Measurements from ENCODE around the gene COL4A4.

Gene COL4A4

GRCh38 chr2:227161947-227162346 lies 2.1 kb downstream of the COL4A4 start:
- Histone ChIP-seq H3K4me1 (ENCODE audit: control insufficient read depth, insufficient read depth, low read length, poor library complexity, severe bottlenecking) (peaks cover 3% of the 10 kb centered on the region), H3K27ac (ENCODE audit: low read depth, low read length, severe bottlenecking) (no peak overlapping the region), H3K36me3 (ENCODE audit: control insufficient read depth, insufficient read depth, low read length) (no peaks in the 10 kb centered on the region), H3K4me3 (ENCODE audit: extremely low read depth, insufficient read depth, low read length, poor library complexity, severe bottlenecking) (no peak overlapping the region), H3K9me3 (ENCODE audit: control insufficient read depth, low read length) (no peaks in the 10 kb centered on the region)

- H3K36me3 ChIP-seq (ENCODE audit: control insufficient read depth, insufficient read depth, low read length) = no peaks in the 10 kb centered on the region
- no peak overlapping the region for H3K27ac ChIP-seq (ENCODE audit: low read depth, low read length, severe bottlenecking)
- H3K9me3 ChIP-seq (ENCODE audit: control insufficient read depth, low read length) = no peaks in the 10 kb centered on the region
- WGBS, 2 experiments (ENCODE audit: insufficient coverage in 2 of 2) = 80% methylated on average over 1 of the region's 2 CpGs; no CpG with 5 or more reads in 1 of the 2 experiments
- no peak overlapping the region for H3K4me3 ChIP-seq (ENCODE audit: extremely low read depth, insufficient read depth, low read length, poor library complexity, severe bottlenecking)
- peaks cover 8% of the 10 kb centered on the region for H3K4me1 ChIP-seq (ENCODE audit: control insufficient read depth, insufficient read depth, low read length, poor library complexity, severe bottlenecking)
These were observed 3.8 kb downstream of the COL4A4 start for GRCh38 chr2:227160164-227160563.

DNA sequence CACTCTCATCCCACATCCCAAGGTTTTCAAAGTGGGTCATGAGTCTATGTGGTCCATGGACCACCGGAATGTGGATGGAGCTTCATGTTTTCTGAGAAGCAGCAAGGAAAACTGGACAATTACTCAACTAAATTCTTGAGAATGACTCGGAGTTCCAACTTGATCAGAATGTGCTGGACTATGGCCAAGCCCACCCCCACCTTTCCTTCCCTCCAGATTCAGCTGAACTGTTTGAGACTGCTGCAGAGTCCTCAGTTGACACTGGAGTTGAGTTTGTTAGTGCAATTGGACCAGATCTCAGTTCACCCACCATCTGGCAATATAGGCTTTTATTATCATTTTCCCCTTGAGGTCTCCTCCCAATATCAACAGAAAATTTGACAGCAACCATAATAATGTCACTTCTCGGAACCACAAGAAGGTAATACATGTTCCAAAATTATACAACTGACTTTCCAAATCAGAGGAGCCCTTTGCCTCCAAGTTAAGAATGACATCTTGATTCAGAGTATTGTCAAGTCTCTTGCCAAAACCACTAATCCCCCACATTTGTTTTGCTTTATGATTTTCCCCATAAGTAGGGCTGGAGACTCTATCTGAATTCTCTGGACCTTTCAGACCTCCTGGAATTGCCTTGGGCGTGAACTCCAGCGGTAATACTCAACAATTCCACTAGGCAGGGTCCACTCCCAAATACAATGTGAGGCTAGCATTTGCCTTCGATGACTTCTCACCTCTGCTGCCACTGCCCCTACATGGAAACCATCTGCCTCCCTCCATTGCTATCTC lies 8.8 kb downstream of the COL4A4 start:
- whole genome bisulfite sequencing, 2 experiments (ENCODE audit: insufficient coverage in 2 of 2) = 79 to 89% methylated on average over 5 of the region's 6 CpGs
- H3K4me3 ChIP-seq (ENCODE audit: extremely low read depth, insufficient read depth, low read length, poor library complexity, severe bottlenecking) = no peak overlapping the region
- H3K36me3 ChIP-seq (ENCODE audit: control insufficient read depth, insufficient read depth, low read length) = no peaks in the 10 kb centered on the region
- no peaks in the 10 kb centered on the region for H3K9me3 ChIP-seq (ENCODE audit: control insufficient read depth, low read length)
- no peak overlapping the region for H3K27ac ChIP-seq (ENCODE audit: low read depth, low read length, severe bottlenecking)
- peaks cover 6% of the 10 kb centered on the region for H3K4me1 ChIP-seq (ENCODE audit: control insufficient read depth, insufficient read depth, low read length, poor library complexity, severe bottlenecking)

GRCh38 chr2:227153758-227154486 lies 10.1 kb downstream of the COL4A4 start:
- Histone ChIP-seq H3K27ac (ENCODE audit: low read depth, low read length, severe bottlenecking) (no peak overlapping the region), H3K4me1 (ENCODE audit: control insufficient read depth, insufficient read depth, low read length, poor library complexity, severe bottlenecking) (peaks cover 6% of the 10 kb centered on the region), H3K9me3 (ENCODE audit: control insufficient read depth, low read length) (no peaks in the 10 kb centered on the region), H3K4me3 (ENCODE audit: extremely low read depth, insufficient read depth, low read length, poor library complexity, severe bottlenecking) (no peak overlapping the region), H3K36me3 (ENCODE audit: control insufficient read depth, insufficient read depth, low read length) (no peaks in the 10 kb centered on the region)
- 93 to 97% methylated on average over 3 of the region's 4 CpGs for WGBS, 2 experiments (ENCODE audit: insufficient coverage in 2 of 2)

DNA sequence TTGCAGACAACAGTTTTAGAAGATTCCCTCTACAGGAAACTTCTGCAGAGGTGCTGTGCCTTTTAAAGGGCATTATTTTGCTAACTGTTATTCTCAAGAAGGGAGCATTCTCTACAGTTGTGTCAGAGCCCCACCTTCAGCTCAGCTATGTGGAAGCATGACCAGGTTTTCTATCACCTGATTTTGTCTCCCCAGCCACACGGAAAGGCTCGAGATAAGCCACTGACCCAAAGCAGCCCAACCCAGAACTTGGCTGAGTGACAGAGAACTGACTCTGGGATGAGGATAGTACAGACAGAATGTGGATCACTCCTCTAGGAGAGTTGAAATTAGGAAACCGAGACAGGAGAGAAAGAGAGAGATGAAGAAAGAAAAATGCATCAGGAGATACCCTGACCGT lies 10.7 kb downstream of the COL4A4 start:
- Histone ChIP-seq H3K4me3 (ENCODE audit: extremely low read depth, insufficient read depth, low read length, poor library complexity, severe bottlenecking) (no peak overlapping the region), H3K4me1 (ENCODE audit: control insufficient read depth, insufficient read depth, low read length, poor library complexity, severe bottlenecking) (peaks cover 6% of the 10 kb centered on the region), H3K27ac (ENCODE audit: low read depth, low read length, severe bottlenecking) (no peak overlapping the region), H3K9me3 (ENCODE audit: control insufficient read depth, low read length) (no peaks in the 10 kb centered on the region), H3K36me3 (ENCODE audit: control insufficient read depth, insufficient read depth, low read length) (no peaks in the 10 kb centered on the region)
- WGBS, 2 experiments (ENCODE audit: insufficient coverage in 2 of 2) = 87 to 91% methylated on average over 2 to 4 of the region's 4 CpGs

GRCh38 chr2:227152093-227152766 lies 11.8 kb downstream of the COL4A4 start:
- WGBS, 2 experiments (ENCODE audit: insufficient coverage in 2 of 2) = 86 to 100% methylated on average over 2 of the region's 2 CpGs
- no peaks in the 10 kb centered on the region for H3K36me3 ChIP-seq (ENCODE audit: control insufficient read depth, insufficient read depth, low read length)
- H3K4me3 ChIP-seq (ENCODE audit: extremely low read depth, insufficient read depth, low read length, poor library complexity, severe bottlenecking) = no peak overlapping the region
- peaks cover 4% of the 10 kb centered on the region for H3K9me3 ChIP-seq (ENCODE audit: control insufficient read depth, low read length)
- no peak overlapping the region for H3K27ac ChIP-seq (ENCODE audit: low read depth, low read length, severe bottlenecking)
- peaks cover 6% of the 10 kb centered on the region for H3K4me1 ChIP-seq (ENCODE audit: control insufficient read depth, insufficient read depth, low read length, poor library complexity, severe bottlenecking)

DNA sequence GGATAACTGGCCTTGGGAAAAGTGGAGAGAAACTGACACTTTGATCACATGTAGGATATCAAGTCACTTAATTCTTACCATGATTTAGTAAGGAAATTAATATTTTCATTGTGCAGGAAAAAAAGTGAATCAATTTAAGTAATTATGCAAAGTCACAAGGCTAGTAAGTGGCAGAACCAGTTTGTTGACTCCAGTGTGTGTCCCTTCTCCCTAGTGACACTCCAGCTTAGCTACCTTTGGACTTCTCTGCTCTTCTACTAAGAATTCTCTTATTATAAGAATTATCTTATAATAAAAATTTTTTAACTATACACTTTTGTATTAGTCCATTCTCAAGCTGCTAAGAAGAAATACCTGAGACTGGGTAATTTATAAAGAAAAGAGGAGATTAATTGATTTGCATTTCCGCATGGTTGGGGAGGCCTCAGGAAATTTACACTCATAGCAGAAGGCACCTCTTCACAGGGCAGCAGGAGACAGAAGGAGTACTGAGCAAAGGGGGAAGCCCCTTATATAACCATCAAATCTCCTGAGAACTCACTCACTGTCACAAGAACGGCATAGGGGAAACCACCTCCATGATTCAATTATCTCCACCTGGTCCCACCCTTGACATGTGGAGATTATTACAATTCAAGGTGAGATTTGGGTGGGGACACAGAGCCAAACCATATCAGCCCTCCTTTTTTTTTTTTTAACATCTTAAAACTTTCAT lies 13.6 kb downstream of the COL4A4 start:
- Histone ChIP-seq H3K4me3 (ENCODE audit: extremely low read depth, insufficient read depth, low read length, poor library complexity, severe bottlenecking) (no peak overlapping the region), H3K9me3 (ENCODE audit: control insufficient read depth, low read length) (peaks cover 4% of the 10 kb centered on the region), H3K36me3 (ENCODE audit: control insufficient read depth, insufficient read depth, low read length) (no peaks in the 10 kb centered on the region), H3K27ac (ENCODE audit: low read depth, low read length, severe bottlenecking) (no peak overlapping the region), H3K4me1 (ENCODE audit: control insufficient read depth, insufficient read depth, low read length, poor library complexity, severe bottlenecking) (peaks cover 4% of the 10 kb centered on the region)
- WGBS, 2 experiments (ENCODE audit: insufficient coverage in 2 of 2) = no CpG with 5 or more reads among the region's 2 CpGs

GRCh38 chr2:227148106-227148505 lies 15.9 kb downstream of the COL4A4 start:
- H3K9me3 ChIP-seq (ENCODE audit: control insufficient read depth, low read length) = peaks cover 4% of the 10 kb centered on the region
- H3K4me1 ChIP-seq (ENCODE audit: control insufficient read depth, insufficient read depth, low read length, poor library complexity, severe bottlenecking) = no peaks in the 10 kb centered on the region
- no CpG with 5 or more reads among the region's 2 CpGs for WGBS, 2 experiments (ENCODE audit: insufficient coverage in 2 of 2)
- H3K36me3 ChIP-seq (ENCODE audit: control insufficient read depth, insufficient read depth, low read length) = no peaks in the 10 kb centered on the region
- no peak overlapping the region for H3K27ac ChIP-seq (ENCODE audit: low read depth, low read length, severe bottlenecking)
- H3K4me3 ChIP-seq (ENCODE audit: extremely low read depth, insufficient read depth, low read length, poor library complexity, severe bottlenecking) = no peak overlapping the region

GRCh38 chr2:227147023-227147422 lies 17.0 kb downstream of the COL4A4 start:
- H3K4me3 ChIP-seq (ENCODE audit: extremely low read depth, insufficient read depth, low read length, poor library complexity, severe bottlenecking) = no peak overlapping the region
- H3K27ac ChIP-seq (ENCODE audit: low read depth, low read length, severe bottlenecking) = no peak overlapping the region
- WGBS, 2 experiments (ENCODE audit: insufficient coverage in 2 of 2) = 80 to 96% methylated on average over 1 to 2 of the region's 3 CpGs

GRCh38 chr2:227146456-227146855 lies 17.5 kb downstream of the COL4A4 start:
- 95 to 99% methylated on average over 4 of the region's 6 CpGs for WGBS, 2 experiments (ENCODE audit: insufficient coverage in 2 of 2)
- no peak overlapping the region for H3K4me3 ChIP-seq (ENCODE audit: extremely low read depth, insufficient read depth, low read length, poor library complexity, severe bottlenecking)
- no peaks in the 10 kb centered on the region for H3K36me3 ChIP-seq (ENCODE audit: control insufficient read depth, insufficient read depth, low read length)

More at GRCh38 chr2:227147023-227147422, 17.0 kb downstream of the COL4A4 start:
- Histone ChIP-seq H3K36me3 (ENCODE audit: control insufficient read depth, insufficient read depth, low read length) (no peaks in the 10 kb centered on the region), H3K9me3 (ENCODE audit: control insufficient read depth, low read length) (peaks cover 4% of the 10 kb centered on the region), H3K4me1 (ENCODE audit: control insufficient read depth, insufficient read depth, low read length, poor library complexity, severe bottlenecking) (no peaks in the 10 kb centered on the region)

More at GRCh38 chr2:227146456-227146855, 17.5 kb downstream of the COL4A4 start:
- H3K27ac ChIP-seq (ENCODE audit: low read depth, low read length, severe bottlenecking) = no peak overlapping the region
- H3K4me1 ChIP-seq (ENCODE audit: control insufficient read depth, insufficient read depth, low read length, poor library complexity, severe bottlenecking) = no peaks in the 10 kb centered on the region
- H3K9me3 ChIP-seq (ENCODE audit: control insufficient read depth, low read length) = peaks cover 4% of the 10 kb centered on the region
